Measurements from ENCODE around the gene NHEJ1.
A peak's percentile ranks its signal among the peaks of the same experiment; 100 is the strongest.

The NHEJ1 gene

DNA sequence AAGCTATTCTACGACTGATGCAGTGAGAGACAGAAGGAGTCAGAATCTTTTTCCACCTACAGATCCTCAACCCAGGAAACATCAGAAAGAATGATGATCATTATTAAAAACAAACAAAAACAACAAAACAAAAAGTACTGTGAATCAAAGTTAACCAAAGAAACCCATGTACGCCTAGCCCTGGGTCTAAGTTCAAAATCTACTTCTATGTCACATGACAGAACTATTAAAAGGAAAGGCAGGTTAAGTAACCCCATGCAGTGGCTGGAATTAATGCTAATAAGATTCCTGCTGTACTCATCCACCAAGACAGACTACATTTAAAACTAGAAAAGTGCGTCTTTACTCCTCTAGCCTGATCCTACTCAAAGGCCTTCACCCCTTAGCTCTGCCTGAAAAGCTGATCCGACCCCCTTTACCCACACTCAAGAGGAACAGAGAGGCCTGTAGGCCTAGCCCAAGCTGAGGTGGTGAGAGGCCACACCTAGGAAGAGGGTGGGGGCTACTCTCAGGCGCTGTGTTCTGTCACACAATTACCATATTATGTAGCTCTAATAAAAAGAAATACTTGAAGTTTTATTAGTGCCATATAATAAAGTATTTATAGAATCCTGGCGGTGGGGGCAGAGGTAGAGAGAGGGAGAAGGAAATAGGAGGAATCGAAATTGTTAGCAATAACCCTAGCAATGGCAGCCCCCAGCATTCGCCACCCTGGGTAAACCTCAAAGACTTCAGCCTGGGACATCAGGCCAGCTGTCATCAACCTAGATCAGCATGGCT lies 37.1 kb downstream of the NHEJ1 start:
- TF ChIP-seq, protein P1, sequence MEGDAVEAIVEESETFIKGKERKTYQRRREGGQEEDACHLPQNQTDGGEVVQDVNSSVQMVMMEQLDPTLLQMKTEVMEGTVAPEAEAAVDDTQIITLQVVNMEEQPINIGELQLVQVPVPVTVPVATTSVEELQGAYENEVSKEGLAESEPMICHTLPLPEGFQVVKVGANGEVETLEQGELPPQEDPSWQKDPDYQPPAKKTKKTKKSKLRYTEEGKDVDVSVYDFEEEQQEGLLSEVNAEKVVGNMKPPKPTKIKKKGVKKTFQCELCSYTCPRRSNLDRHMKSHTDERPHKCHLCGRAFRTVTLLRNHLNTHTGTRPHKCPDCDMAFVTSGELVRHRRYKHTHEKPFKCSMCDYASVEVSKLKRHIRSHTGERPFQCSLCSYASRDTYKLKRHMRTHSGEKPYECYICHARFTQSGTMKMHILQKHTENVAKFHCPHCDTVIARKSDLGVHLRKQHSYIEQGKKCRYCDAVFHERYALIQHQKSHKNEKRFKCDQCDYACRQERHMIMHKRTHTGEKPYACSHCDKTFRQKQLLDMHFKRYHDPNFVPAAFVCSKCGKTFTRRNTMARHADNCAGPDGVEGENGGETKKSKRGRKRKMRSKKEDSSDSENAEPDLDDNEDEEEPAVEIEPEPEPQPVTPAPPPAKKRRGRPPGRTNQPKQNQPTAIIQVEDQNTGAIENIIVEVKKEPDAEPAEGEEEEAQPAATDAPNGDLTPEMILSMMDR (IDR thresholded peaks at IDR 0.05; ENCODE audit: low read depth, low read length), result no peak
- no peak for DNase-seq (ENCODE audit: low read depth in 2 of 2)
- H3K4me3 ChIP-seq (replicated peaks in 1 of 2; ENCODE audit: low read depth in 2 of 2, low read length in 2 of 2), result no peak overlapping the region

- no peak for DNase-seq (ENCODE audit: low read depth in 2 of 2)
- TF ChIP-seq, protein P1 (IDR thresholded peaks at IDR 0.05; ENCODE audit: low read depth, low read length), result no peak
Observed at GRCh38 chr2:219122202-219122980, 38.2 kb downstream of the NHEJ1 start.

DNA sequence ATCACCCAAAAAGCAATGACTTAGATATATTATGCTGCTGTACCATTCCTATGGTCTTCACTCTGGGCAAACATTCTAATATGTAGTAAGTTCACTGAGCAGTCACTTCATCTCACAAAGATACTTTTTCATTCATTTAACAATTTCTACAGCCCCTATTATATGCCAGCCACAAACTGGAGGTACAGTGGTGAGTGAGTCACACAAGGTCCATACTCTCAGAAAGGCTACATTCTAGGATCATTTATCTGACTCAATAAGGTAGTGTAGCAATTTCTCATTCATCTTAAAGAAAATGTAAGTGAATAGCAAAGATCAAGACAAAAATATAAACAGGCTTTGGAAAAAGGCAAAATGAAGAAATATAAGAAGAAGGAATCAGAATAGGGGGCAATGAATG lies 40.5 kb downstream of the NHEJ1 start:
- H3K4me3 ChIP-seq (replicated peaks in 1 of 2; ENCODE audit: low read depth in 2 of 2, low read length in 2 of 2), result no peak overlapping the region
- peak in 1 of 2 donors; percentile 6 for DNase-seq (ENCODE audit: low read depth in 2 of 2)
- TF ChIP-seq, protein P1 (IDR thresholded peaks at IDR 0.05; ENCODE audit: low read depth, low read length), result no peak

More at GRCh38 chr2:219122202-219122980, 38.2 kb downstream of the NHEJ1 start:
- no peak overlapping the region for H3K4me3 ChIP-seq (replicated peaks in 1 of 2; ENCODE audit: low read depth in 2 of 2, low read length in 2 of 2)

DNA sequence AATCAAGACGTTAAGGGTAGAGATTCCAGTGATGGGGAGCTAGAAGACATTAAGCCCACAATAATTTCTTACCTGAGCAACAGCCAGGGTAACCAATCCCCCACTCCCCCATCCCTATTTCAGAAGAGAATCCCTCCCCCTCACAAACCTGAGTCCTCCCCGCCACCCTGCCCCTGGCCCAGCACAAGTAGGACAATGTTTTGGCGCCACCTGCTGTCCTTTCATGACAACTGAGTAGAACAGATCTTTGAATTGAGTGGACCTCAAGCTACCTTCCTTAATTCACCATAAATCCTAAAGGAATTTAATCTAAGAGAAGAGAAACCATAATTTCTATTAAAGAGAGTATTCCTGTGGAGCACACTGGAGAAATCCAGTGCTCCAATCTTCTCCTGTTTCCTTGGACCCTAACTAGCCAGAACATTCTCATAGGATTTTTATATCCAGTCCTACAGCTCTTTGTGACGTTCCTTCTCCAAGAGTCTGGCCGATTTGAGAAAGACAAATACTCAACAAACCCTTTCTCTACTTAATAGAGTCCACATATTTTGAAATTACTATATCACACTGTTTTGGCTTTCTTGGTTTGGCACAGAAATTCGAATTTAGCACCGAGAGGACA lies 41.1 kb downstream of the NHEJ1 start:
- TF ChIP-seq, protein P1 (IDR thresholded peaks at IDR 0.05; ENCODE audit: low read depth, low read length), result peak; percentile 64
- peak; percentile 68 to 71 for DNase-seq (ENCODE audit: low read depth in 2 of 2)
- H3K4me3 ChIP-seq (replicated peaks in 1 of 2; ENCODE audit: low read depth in 2 of 2, low read length in 2 of 2), result no peak overlapping the region

- H3K4me3 ChIP-seq (replicated peaks in 1 of 2; ENCODE audit: low read depth in 2 of 2, low read length in 2 of 2), result no peak overlapping the region
- peak in 1 of 2 donors; percentile 13 for DNase-seq (ENCODE audit: low read depth in 2 of 2)
- TF ChIP-seq, protein P1 (IDR thresholded peaks at IDR 0.05; ENCODE audit: low read depth, low read length), result no peak
Observed at GRCh38 chr2:219118504-219118903, 42.1 kb downstream of the NHEJ1 start.

GRCh38 chr2:219116776-219117646 lies 43.6 kb downstream of the NHEJ1 start:
- TF ChIP-seq, protein P1 (IDR thresholded peaks at IDR 0.05; ENCODE audit: low read depth, low read length), result no peak
- DNase-seq (ENCODE audit: low read depth in 2 of 2), result no peak
- H3K4me3 ChIP-seq (replicated peaks in 1 of 2; ENCODE audit: low read depth in 2 of 2, low read length in 2 of 2), result no peak overlapping the region
